Keratinocyte (primary cell): ENCODE results near the gene MASP2. TPM values are rescaled to one million over a fixed set of nuclear protein-coding genes. Genes with fewer than 3 reads are reported as not detected.

ENCODE experiments used
- DNase-seq: peaks from one replicate; pipeline ENCODE4 v3.0.0-alpha.2; 2011; ENCODE audit warnings: low read depth, missing footprints, low spot score
- FAIRE-seq: peaks from 2 replicates; lab custom pipeline; 2011; peaks lifted over from hg19 to GRCh38; lab: Jason Lieb, UNC
- H2AFZ ChIP-seq: 2 replicates; pipeline ENCODE4 v1.6.0; 2012; ENCODE audit warnings: low read length, control low read depth, inconsistent platforms; ENCODE audit not compliant: control insufficient read depth
- H3K27ac ChIP-seq: 2 replicates; pipeline ENCODE4 v1.5.1; 2011; ENCODE audit warnings: low read length; ENCODE audit not compliant: control insufficient read depth, insufficient read depth
- H3K27me3 ChIP-seq: 3 replicates; pipeline ENCODE4 v1.6.0; 2011; ENCODE audit warnings: low read length; ENCODE audit not compliant: control insufficient read depth, insufficient read depth; ENCODE audit errors: extremely low read depth
- H3K36me3 ChIP-seq, 2 experiments: 2 replicates in 1 of 2; 3 replicates in 1 of 2; pipeline ENCODE4 v1.5.1; 2011; ENCODE audit warnings: low read length in 2 of 2, mild to moderate bottlenecking in 1 of 2; ENCODE audit not compliant: control insufficient read depth in 2 of 2, insufficient read depth in 2 of 2; ENCODE audit errors: extremely low read depth in 1 of 2
- H3K4me1 ChIP-seq: 3 replicates; pipeline ENCODE4 v1.5.1; 2011; ENCODE audit warnings: low read length; ENCODE audit not compliant: control insufficient read depth, insufficient read depth; ENCODE audit errors: extremely low read depth
- H3K4me2 ChIP-seq: 3 replicates; pipeline ENCODE4 v1.6.0; 2011; ENCODE audit warnings: low read depth, low read length; ENCODE audit not compliant: control insufficient read depth, insufficient read depth; ENCODE audit errors: extremely low read depth
- H3K4me3 ChIP-seq, 3 experiments: fragments of 200-600 bp in 1 of 3; sonication (generic) in 1 of 3; 2 replicates in 2 of 3; 3 replicates in 1 of 3; pipeline ENCODE4 v1.5.1; 2011 to 2016; ENCODE audit warnings: low read length in 3 of 3, mild to moderate bottlenecking in 3 of 3, control low read depth in 2 of 3, inconsistent platforms in 1 of 3, low read depth in 1 of 3, mixed read lengths in 1 of 3, mixed run types in 1 of 3, moderate library complexity in 1 of 3; ENCODE audit not compliant: control insufficient read depth in 2 of 3, insufficient read depth in 2 of 3; ENCODE audit errors: extremely low read depth in 1 of 3
- H3K79me2 ChIP-seq: 2 replicates; pipeline ENCODE4 v1.6.0; 2012; ENCODE audit warnings: low read length; ENCODE audit not compliant: control insufficient read depth, insufficient read depth
- H3K9ac ChIP-seq: 3 replicates; pipeline ENCODE4 v1.6.0; 2011; ENCODE audit warnings: low read length; ENCODE audit not compliant: control insufficient read depth, insufficient read depth; ENCODE audit errors: extremely low read depth
- H3K9me1 ChIP-seq: 3 replicates; pipeline ENCODE4 v1.6.0; 2011; ENCODE audit warnings: low read length; ENCODE audit not compliant: control insufficient read depth, insufficient read depth; ENCODE audit errors: extremely low read depth
- H3K9me3 ChIP-seq: 2 replicates; pipeline ENCODE4 v1.5.1; 2012; ENCODE audit warnings: low read depth, low read length; ENCODE audit not compliant: control insufficient read depth
- H4K20me1 ChIP-seq: 3 replicates; pipeline ENCODE4 v1.6.0; 2011; ENCODE audit warnings: low read length; ENCODE audit not compliant: control insufficient read depth, insufficient read depth; ENCODE audit errors: extremely low read depth
- EZH2 ChIP-seq: IDR thresholded peaks from one replicate; pipeline ENCODE4 v1.6.1; 2012; ENCODE audit warnings: inconsistent platforms, mild to moderate bottlenecking, low read length, moderate library complexity
- dilution Hi-C: fragments of 300-500 bp; cut with MboI; formaldehyde crosslinking; loops from one replicate; pipeline ENCODE4 v1.7.0; 2020; ENCODE audit warnings: low sequenced_read_pairs; ENCODE audit not compliant: extremely low pct_ligation_motif_present
- polyA plus RNA-seq, 5 experiments: library from polyadenylated mRNA; depleted of rRNA in 3 of 5; stranded (reverse) in 3 of 5; stranded (forward) in 1 of 5; unstranded in 1 of 5; fragments of >200 nt; gene quantifications; 1 replicate in 1 of 5; 2 replicates in 3 of 5; 3 replicates in 1 of 5; pipeline versions ENCODE4 v1.2.1 to v1.2.3, GENCODE V29; 2011 to 2012; ENCODE audit warnings: missing spikeins in 2 of 5, low read depth in 1 of 5, low replicate concordance in 1 of 5
- TF ChIP-seq, protein P1 (sequence below), 3 experiments: IDR thresholded peaks in 1 of 3; conservative IDR thresholded peaks in 1 of 3; optimal IDR thresholded peaks in 1 of 3; 2 replicates in 2 of 3; 3 replicates in 1 of 3; pipeline versions ENCODE3 to v1.5.1; 2011; ENCODE audit warnings: low read length in 3 of 3, mild to moderate bottlenecking in 3 of 3, moderate library complexity in 2 of 3, control low read depth in 1 of 3, inconsistent platforms in 1 of 3; ENCODE audit not compliant: insufficient read depth in 2 of 3; ENCODE audit errors: extremely low read depth in 1 of 3

Gene MASP2
- polyA plus RNA-seq, 1 donor (not counting 4 experiments of a cell fraction or from before 2014, with no cell fraction given), result 0.03 TPM

DNA sequence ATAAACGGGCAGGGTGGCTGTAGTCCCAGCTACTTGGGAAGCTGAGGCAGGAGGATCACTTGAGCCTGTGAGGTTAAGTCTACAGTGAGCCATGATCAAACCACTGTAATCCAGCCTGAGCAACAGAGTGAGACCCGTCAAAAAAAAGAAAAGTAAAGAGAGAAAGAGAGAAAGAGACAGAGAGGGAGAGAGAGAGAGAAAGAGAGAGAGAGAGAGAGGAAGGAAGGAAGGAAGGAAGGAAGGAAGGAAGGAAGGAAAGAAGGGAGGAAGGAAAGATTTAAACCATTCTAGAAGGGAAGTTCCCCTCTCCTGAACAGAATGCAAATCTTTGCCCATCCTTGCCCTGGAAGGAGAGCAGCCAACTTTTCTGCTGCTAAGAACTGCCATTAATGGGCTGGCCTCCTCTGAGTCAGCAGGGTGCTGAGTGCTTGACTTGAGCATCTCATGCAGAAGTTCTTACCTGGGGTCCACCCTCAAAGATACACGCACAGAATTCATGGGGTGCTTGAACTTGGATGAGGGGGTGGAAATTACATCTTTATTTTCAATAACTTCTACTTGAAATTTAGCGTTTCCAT is 59.1 kb downstream of the MASP2 start:
- no peak for DNase-seq
- Histone ChIP-seq H3K27ac (no peak overlapping the region), H2AFZ (no peak overlapping the region), H3K9me1 (no peaks in the 10 kb centered on the region), H3K9me3 (no peaks in the 10 kb centered on the region), H3K4me1 (no peaks in the 10 kb centered on the region), H3K27me3 (no peaks in the 10 kb centered on the region), H3K36me3 (no peaks in the 10 kb centered on the region), H3K4me3 (no peak overlapping the region), H3K9ac (no peak overlapping the region), H3K79me2 (no peaks in the 10 kb centered on the region), H4K20me1 (no peaks in the 10 kb centered on the region), H3K4me2 (no peak overlapping the region)
- FAIRE-seq, result no peak
- dilution Hi-C loops, result no loop called here
- no peak for TF ChIP-seq EZH2
- TF ChIP-seq, protein P1, sequence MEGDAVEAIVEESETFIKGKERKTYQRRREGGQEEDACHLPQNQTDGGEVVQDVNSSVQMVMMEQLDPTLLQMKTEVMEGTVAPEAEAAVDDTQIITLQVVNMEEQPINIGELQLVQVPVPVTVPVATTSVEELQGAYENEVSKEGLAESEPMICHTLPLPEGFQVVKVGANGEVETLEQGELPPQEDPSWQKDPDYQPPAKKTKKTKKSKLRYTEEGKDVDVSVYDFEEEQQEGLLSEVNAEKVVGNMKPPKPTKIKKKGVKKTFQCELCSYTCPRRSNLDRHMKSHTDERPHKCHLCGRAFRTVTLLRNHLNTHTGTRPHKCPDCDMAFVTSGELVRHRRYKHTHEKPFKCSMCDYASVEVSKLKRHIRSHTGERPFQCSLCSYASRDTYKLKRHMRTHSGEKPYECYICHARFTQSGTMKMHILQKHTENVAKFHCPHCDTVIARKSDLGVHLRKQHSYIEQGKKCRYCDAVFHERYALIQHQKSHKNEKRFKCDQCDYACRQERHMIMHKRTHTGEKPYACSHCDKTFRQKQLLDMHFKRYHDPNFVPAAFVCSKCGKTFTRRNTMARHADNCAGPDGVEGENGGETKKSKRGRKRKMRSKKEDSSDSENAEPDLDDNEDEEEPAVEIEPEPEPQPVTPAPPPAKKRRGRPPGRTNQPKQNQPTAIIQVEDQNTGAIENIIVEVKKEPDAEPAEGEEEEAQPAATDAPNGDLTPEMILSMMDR (optimal IDR thresholded peaks at IDR 0.05 in 1 of 3, IDR thresholded peaks at IDR 0.05 in 1 of 3, conservative IDR thresholded peaks at IDR 0.05 in 1 of 3; ENCODE audit: extremely low read depth in 1 of 3, insufficient read depth in 2 of 3, low read length in 3 of 3), result no peak

DNA sequence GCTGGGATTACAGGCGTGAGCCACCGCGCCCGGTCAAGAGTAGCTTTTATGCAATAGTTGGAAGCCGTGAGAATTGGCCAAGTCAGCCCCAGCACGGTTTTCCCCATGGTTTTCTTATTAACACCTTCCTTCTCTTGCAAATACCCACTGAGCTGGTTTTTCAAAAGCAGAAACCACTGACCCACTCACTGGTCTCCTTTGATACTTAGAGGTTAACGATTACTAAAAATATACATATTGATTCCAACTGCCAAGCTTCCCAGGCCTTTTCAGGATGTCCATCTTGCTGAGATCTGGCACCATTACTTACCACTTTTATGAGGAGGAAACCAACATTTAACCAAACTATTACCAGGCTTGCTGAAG is 60.5 kb downstream of the MASP2 start:
- Histone ChIP-seq H3K27me3 (no peaks in the 10 kb centered on the region), H3K4me1 (no peaks in the 10 kb centered on the region), H2AFZ (no peak overlapping the region), H3K4me2 (no peak overlapping the region), H3K36me3 (no peaks in the 10 kb centered on the region), H3K79me2 (no peaks in the 10 kb centered on the region), H3K4me3 (no peak overlapping the region), H3K9me1 (no peaks in the 10 kb centered on the region), H3K27ac (no peak overlapping the region), H3K9me3 (no peaks in the 10 kb centered on the region), H4K20me1 (no peaks in the 10 kb centered on the region), H3K9ac (no peak overlapping the region)
- no peak for DNase-seq
- dilution Hi-C loops, result no loop called here
- FAIRE-seq, result no peak
- TF ChIP-seq, protein P1 (optimal IDR thresholded peaks at IDR 0.05 in 1 of 3, IDR thresholded peaks at IDR 0.05 in 1 of 3, conservative IDR thresholded peaks at IDR 0.05 in 1 of 3; ENCODE audit: extremely low read depth in 1 of 3, insufficient read depth in 2 of 3, low read length in 3 of 3), result no peak
- no peak for TF ChIP-seq EZH2
